K562 (cell line): ENCODE data around the gene BLVRA. TPM values are rescaled to one million over a fixed set of nuclear protein-coding genes. Genes with fewer than 3 reads are reported as not detected.

Source experiments
- BHLHE40 ChIP-seq: IDR thresholded peaks from 2 replicates; pipeline ENCODE4 v1.6.1; 2011; ENCODE audit warnings: low read length, improper control_type of control experiment
- MTA3 ChIP-seq: fragments of 450-650 bp; formaldehyde crosslinking; IDR thresholded peaks from 2 replicates; pipeline ENCODE4 v1.6.1; 2017; ENCODE audit warnings: mild to moderate bottlenecking, borderline replicate concordance
- MXI1 ChIP-seq: IDR thresholded peaks from 2 replicates; pipeline ENCODE4 v1.6.1; 2011; ENCODE audit warnings: low read depth, mild to moderate bottlenecking, improper control_type of control experiment, low read length
- NR4A1 ChIP-seq, 2 experiments: fragments of 250-450 bp in 1 of 2; fragments of 450-650 bp in 1 of 2; sonication (Bioruptor Pico) in 1 of 2; IDR thresholded peaks; 2 replicates each; pipeline versions ENCODE4 v1.4.0 to v1.6.1; 2016 to 2020; ENCODE audit warnings: mild to moderate bottlenecking in 2 of 2, missing compliant biosample characterization in 1 of 2, missing genetic modification characterization in 1 of 2, moderate library complexity in 1 of 2
- PCBP2 ChIP-seq: fragments of 200-400 bp; formaldehyde crosslinking; IDR thresholded peaks from 2 replicates; pipeline ENCODE4 v1.6.1; 2018; ENCODE audit warnings: low read length, low read depth, mild to moderate bottlenecking, moderate library complexity; ENCODE audit not compliant: poor library complexity, severe bottlenecking
- SAP30 ChIP-seq: fragments of 200-600 bp; sonication (generic); IDR thresholded peaks from 2 replicates; pipeline ENCODE4 v1.6.1; 2012; ENCODE audit warnings: borderline replicate concordance, low read depth, mild to moderate bottlenecking, moderate library complexity, low read length, control low read depth, inconsistent platforms; ENCODE audit not compliant: insufficient read depth, poor library complexity, severe bottlenecking
- SMARCB1 ChIP-seq: IDR thresholded peaks from 2 replicates; pipeline ENCODE4 v1.6.1; 2011; ENCODE audit warnings: improper control_type of control experiment, low read depth; ENCODE audit not compliant: insufficient read length
- ZBTB1 ChIP-seq: sonication (generic); formaldehyde crosslinking; IDR thresholded peaks from 2 replicates; pipeline ENCODE4 v1.8.1; 2023; ENCODE audit warnings: missing genetic modification reagents, low read depth, mild to moderate bottlenecking, borderline replicate concordance
- ZNF124 ChIP-seq: sonication (generic); formaldehyde crosslinking; IDR thresholded peaks from 2 replicates; pipeline ENCODE4 v1.8.1; 2022; ENCODE audit warnings: missing genetic modification reagents
- ZNF696 ChIP-seq: fragments of 250-450 bp; sonication (Bioruptor Pico); conservative IDR thresholded peaks from 2 replicates; pipeline ENCODE4 v1.4.0; 2020; ENCODE audit warnings: mild to moderate bottlenecking, moderate library complexity
- polyA plus RNA-seq, 8 experiments: library from polyadenylated mRNA; depleted of rRNA in 4 of 8; stranded (reverse) in 5 of 8; unstranded in 3 of 8; fragments of >200 nt; fragmentation: Nextera tagmentation in 2 of 8; fragmentation: Illumina TruSeq in 1 of 8; extraction: Ambion mirVana in 2 of 8; extraction: Trizol in 1 of 8; gene quantifications; 2 replicates each; pipeline versions ENCODE4 v1.2.1 to v1.2.3, GENCODE V29; 2011 to 2014; ENCODE audit warnings: inconsistent platforms in 1 of 8, missing spikeins in 1 of 8
- total RNA-seq, 7 experiments: library from RNA; depleted of rRNA in 6 of 7; stranded (reverse); fragments of >200 nt in 6 of 7; fragmentation: Illumina TruSeq in 2 of 7; extraction: Trizol in 2 of 7; gene quantifications; 2 replicates each; pipeline versions ENCODE4 v1.2.1 to v1.2.3, GENCODE V29; 2011 to 2021; ENCODE audit warnings: low replicate concordance in 1 of 7
- TF ChIP-seq, protein P1 (sequence below): fragments of 250-450 bp; sonication (Bioruptor Pico); IDR thresholded peaks from 2 replicates; pipeline ENCODE4 v1.4.0; 2020; ENCODE audit warnings: mild to moderate bottlenecking, moderate library complexity
- TF ChIP-seq, protein P2 (sequence below): fragments of 250-450 bp; sonication (Bioruptor Pico); IDR thresholded peaks from 2 replicates; pipeline ENCODE4 v1.9.0; 2021; ENCODE audit warnings: mild to moderate bottlenecking, inconsistent platforms
- TF ChIP-seq, protein P3 (sequence below): fragments of 200-800 bp; sonication (Bioruptor generic); IDR thresholded peaks from 2 replicates; pipeline ENCODE4 v1.6.1; 2017; ENCODE audit warnings: missing genetic modification characterization, missing compliant biosample characterization
- TF ChIP-seq, protein P4 (sequence below): sonication (generic); formaldehyde crosslinking; IDR thresholded peaks from 2 replicates; pipeline ENCODE4 v1.9.0; 2022; ENCODE audit warnings: mild to moderate bottlenecking, missing genetic modification reagents
- TF ChIP-seq, protein P5 (sequence below): fragments of 200-400 bp; formaldehyde crosslinking; IDR thresholded peaks from 2 replicates; pipeline ENCODE4 v1.6.1; 2017; ENCODE audit warnings: mild to moderate bottlenecking, low read depth, low read length, moderate library complexity

The BLVRA gene
- total and polyA plus RNA-seq, 9 of the 15 experiments (the other 6 are each of a cell fraction or from before 2014, with no cell fraction given), result 48.5 to 147 (median 61.5) TPM

DNA sequence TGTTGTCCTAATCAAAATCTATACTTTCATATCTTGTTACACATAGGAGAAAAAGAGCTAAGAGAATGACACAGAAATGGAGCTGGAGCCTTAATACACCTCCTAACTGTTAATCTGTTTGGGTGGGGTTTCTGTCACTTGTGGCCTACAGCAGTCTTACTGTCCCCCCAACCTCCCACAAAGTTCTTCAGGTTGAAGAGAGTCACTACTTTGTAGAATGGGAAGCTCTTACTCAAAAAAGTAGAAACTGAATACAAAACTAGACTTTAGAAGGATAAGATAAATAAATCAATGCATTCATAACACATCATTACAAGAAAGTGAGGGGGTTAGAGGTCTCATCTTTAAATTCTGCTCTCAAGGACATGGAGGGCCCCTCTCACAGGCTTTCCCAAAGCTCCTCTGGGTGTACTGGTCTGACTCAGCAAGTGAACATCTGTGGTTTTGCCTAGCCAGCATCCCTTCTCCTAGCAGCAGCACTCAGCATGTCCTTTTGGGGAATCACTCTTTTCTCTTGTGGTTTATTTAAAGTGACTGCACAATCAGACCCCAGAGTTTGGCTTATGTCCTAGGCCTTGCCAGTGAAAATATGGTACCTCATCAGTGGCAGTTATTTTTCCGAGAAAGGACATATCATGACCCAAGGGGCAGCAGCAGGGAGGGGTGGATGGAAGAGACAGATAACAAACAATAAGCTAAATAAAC lies 2.0 kb upstream of the BLVRA start (continued):
- TF ChIP-seq, protein P1, sequence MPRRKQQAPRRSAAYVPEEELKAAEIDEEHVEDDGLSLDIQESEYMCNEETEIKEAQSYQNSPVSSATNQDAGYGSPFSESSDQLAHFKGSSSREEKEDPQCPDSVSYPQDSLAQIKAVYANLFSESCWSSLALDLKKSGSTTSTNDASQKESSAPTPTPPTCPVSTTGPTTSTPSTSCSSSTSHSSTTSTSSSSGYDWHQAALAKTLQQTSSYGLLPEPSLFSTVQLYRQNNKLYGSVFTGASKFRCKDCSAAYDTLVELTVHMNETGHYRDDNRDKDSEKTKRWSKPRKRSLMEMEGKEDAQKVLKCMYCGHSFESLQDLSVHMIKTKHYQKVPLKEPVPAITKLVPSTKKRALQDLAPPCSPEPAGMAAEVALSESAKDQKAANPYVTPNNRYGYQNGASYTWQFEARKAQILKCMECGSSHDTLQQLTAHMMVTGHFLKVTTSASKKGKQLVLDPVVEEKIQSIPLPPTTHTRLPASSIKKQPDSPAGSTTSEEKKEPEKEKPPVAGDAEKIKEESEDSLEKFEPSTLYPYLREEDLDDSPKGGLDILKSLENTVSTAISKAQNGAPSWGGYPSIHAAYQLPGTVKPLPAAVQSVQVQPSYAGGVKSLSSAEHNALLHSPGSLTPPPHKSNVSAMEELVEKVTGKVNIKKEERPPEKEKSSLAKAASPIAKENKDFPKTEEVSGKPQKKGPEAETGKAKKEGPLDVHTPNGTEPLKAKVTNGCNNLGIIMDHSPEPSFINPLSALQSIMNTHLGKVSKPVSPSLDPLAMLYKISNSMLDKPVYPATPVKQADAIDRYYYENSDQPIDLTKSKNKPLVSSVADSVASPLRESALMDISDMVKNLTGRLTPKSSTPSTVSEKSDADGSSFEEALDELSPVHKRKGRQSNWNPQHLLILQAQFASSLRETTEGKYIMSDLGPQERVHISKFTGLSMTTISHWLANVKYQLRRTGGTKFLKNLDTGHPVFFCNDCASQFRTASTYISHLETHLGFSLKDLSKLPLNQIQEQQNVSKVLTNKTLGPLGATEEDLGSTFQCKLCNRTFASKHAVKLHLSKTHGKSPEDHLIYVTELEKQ (CRISPR knock-in tag), result no peak
- TF ChIP-seq, protein P2, sequence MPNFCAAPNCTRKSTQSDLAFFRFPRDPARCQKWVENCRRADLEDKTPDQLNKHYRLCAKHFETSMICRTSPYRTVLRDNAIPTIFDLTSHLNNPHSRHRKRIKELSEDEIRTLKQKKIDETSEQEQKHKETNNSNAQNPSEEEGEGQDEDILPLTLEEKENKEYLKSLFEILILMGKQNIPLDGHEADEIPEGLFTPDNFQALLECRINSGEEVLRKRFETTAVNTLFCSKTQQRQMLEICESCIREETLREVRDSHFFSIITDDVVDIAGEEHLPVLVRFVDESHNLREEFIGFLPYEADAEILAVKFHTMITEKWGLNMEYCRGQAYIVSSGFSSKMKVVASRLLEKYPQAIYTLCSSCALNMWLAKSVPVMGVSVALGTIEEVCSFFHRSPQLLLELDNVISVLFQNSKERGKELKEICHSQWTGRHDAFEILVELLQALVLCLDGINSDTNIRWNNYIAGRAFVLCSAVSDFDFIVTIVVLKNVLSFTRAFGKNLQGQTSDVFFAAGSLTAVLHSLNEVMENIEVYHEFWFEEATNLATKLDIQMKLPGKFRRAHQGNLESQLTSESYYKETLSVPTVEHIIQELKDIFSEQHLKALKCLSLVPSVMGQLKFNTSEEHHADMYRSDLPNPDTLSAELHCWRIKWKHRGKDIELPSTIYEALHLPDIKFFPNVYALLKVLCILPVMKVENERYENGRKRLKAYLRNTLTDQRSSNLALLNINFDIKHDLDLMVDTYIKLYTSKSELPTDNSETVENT (CRISPR knock-in tag), result no peak
- no peak for TF ChIP-seq PCBP2
- no peak for TF ChIP-seq ZBTB1 (CRISPR knock-in tag)
- no peak for TF ChIP-seq ZNF696 (CRISPR knock-in tag)
- no peak for TF ChIP-seq MXI1
- TF ChIP-seq NR4A1 (CRISPR knock-in tag; IDR thresholded peaks at IDR 0.05), result no peak
- peak; percentile 52; the same call in 1 of the 2 replicates for TF ChIP-seq NR4A1 (tag; IDR thresholded peaks at IDR 0.05)
- TF ChIP-seq, protein P3, sequence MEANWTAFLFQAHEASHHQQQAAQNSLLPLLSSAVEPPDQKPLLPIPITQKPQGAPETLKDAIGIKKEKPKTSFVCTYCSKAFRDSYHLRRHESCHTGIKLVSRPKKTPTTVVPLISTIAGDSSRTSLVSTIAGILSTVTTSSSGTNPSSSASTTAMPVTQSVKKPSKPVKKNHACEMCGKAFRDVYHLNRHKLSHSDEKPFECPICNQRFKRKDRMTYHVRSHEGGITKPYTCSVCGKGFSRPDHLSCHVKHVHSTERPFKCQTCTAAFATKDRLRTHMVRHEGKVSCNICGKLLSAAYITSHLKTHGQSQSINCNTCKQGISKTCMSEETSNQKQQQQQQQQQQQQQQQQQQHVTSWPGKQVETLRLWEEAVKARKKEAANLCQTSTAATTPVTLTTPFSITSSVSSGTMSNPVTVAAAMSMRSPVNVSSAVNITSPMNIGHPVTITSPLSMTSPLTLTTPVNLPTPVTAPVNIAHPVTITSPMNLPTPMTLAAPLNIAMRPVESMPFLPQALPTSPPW (CRISPR knock-in tag), result peak; percentile 66; the same call in 1 of the 2 replicates
- TF ChIP-seq BHLHE40, result no peak
- TF ChIP-seq SMARCB1, result no peak
- TF ChIP-seq ZNF124 (CRISPR knock-in tag), result no peak
- TF ChIP-seq, protein P4, sequence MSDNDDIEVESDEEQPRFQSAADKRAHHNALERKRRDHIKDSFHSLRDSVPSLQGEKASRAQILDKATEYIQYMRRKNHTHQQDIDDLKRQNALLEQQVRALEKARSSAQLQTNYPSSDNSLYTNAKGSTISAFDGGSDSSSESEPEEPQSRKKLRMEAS (CRISPR knock-in tag), result no peak
- TF ChIP-seq SAP30, result no peak
- TF ChIP-seq, protein P5, sequence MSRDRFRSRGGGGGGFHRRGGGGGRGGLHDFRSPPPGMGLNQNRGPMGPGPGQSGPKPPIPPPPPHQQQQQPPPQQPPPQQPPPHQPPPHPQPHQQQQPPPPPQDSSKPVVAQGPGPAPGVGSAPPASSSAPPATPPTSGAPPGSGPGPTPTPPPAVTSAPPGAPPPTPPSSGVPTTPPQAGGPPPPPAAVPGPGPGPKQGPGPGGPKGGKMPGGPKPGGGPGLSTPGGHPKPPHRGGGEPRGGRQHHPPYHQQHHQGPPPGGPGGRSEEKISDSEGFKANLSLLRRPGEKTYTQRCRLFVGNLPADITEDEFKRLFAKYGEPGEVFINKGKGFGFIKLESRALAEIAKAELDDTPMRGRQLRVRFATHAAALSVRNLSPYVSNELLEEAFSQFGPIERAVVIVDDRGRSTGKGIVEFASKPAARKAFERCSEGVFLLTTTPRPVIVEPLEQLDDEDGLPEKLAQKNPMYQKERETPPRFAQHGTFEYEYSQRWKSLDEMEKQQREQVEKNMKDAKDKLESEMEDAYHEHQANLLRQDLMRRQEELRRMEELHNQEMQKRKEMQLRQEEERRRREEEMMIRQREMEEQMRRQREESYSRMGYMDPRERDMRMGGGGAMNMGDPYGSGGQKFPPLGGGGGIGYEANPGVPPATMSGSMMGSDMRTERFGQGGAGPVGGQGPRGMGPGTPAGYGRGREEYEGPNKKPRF, result no peak
- TF ChIP-seq MTA3, result no peak; the same call in 1 of the 2 replicates
